SK-N-MC (cell line): Measurements from ENCODE around the gene ZNF516.

ENCODE experiments used
- EZH2 ChIP-seq: fragments of 200-600 bp; sonication (generic); IDR thresholded peaks from one replicate; pipeline ENCODE4 v1.6.1; 2017; ENCODE audit warnings: antibody characterized with exemption
- FOXP2 ChIP-seq: optimal IDR thresholded peaks from 2 replicates; pipeline ENCODE3; 2011; ENCODE audit warnings: mild to moderate bottlenecking, moderate library complexity; ENCODE audit not compliant: insufficient read depth; ENCODE audit errors: extremely low read length, control extremely low read depth
- POLR2AphosphoS5 ChIP-seq: IDR thresholded peaks from 2 replicates; pipeline ENCODE4 v1.6.1; 2012; ENCODE audit warnings: mild to moderate bottlenecking, low read depth, low read length, borderline replicate concordance

DNA sequence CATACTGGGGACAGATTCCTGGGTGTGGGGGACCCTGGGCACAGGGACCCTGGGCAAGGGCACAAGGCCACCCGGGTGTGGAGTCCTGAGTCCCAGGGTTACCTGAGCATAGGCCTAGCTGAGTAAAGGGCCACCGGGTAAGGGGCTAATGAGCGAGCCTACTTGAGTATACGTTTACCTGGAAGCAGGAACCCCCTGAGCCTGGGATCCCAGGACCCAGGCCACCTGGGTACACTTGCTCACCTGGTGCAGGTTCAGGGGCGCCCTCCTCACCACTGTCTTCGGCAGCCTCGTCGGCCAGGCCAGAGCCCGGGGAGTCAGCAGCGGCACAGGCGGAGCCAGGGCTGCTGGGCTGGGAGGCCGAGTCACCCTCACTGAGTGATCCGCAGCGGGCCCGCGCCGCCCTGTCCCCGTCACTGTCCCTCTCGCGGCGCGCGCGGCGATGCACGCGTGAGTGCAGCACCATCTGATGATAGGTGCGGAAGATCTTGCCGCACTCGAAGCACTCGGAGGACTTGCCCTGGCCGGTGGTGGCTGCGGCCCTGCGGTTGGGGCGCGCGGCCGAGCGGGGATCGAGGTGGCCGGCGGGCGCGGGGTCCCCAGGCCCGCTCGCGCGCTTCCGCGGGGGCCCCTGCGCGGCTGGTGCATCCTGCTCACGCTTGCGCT is 53.9 kb downstream of the ZNF516 start:
- TF ChIP-seq POLR2AphosphoS5 (no peak), FOXP2 (no peak), EZH2 (no peak)
